HepG2 (cell line): Measurements from ENCODE around the gene ATP8B2. TPM values are rescaled to one million over a fixed set of nuclear protein-coding genes. Genes with fewer than 3 reads are reported as not detected.

Source experiments
- AGO2 ChIP-seq: fragments of 200-400 bp; formaldehyde crosslinking; optimal IDR thresholded peaks from 2 replicates; pipeline ENCODE3; 2017; ENCODE audit warnings: mild to moderate bottlenecking, low read depth, low read length, moderate library complexity
- ATF1 ChIP-seq: IDR thresholded peaks from 2 replicates; pipeline ENCODE4 v1.6.1; 2016; ENCODE audit warnings: mild to moderate bottlenecking, control low read depth
- BATF2 ChIP-seq: sonication (generic); formaldehyde crosslinking; IDR thresholded peaks from 2 replicates; pipeline ENCODE4 v1.8.0; 2022; ENCODE audit warnings: mild to moderate bottlenecking, missing genetic modification reagents, moderate library complexity
- BCL6 ChIP-seq: IDR thresholded peaks from 2 replicates; pipeline ENCODE4 v1.6.1; 2016; ENCODE audit warnings: missing genetic modification reagents, missing compliant biosample characterization
- CEBPG ChIP-seq: IDR thresholded peaks from 2 replicates; pipeline ENCODE4 v1.6.1; 2016
- ELF3 ChIP-seq: IDR thresholded peaks from 2 replicates; pipeline ENCODE4 v1.6.1; 2016; ENCODE audit warnings: missing genetic modification reagents, missing compliant biosample characterization
- FOXM1 ChIP-seq: sonication (generic); formaldehyde crosslinking; IDR thresholded peaks from 2 replicates; pipeline ENCODE4 v1.5.0; 2020; ENCODE audit warnings: missing genetic modification reagents
- MAX ChIP-seq: IDR thresholded peaks from 2 replicates; pipeline ENCODE4 v1.6.1; 2012; ENCODE audit warnings: inconsistent platforms
- MIER2 ChIP-seq: IDR thresholded peaks from 2 replicates; pipeline ENCODE4 v1.6.1; 2016; ENCODE audit warnings: missing biosample characterization, missing genetic modification reagents
- MXI1 ChIP-seq: IDR thresholded peaks from 3 replicates; pipeline ENCODE4 v1.6.1; 2012; ENCODE audit warnings: low read depth, low read length, inconsistent platforms, borderline replicate concordance
- NR0B2 ChIP-seq: sonication (generic); formaldehyde crosslinking; IDR thresholded peaks from 2 replicates; pipeline ENCODE4 v1.4.0; 2020; ENCODE audit warnings: mild to moderate bottlenecking, missing genetic modification reagents
- RARA ChIP-seq: IDR thresholded peaks from 2 replicates; pipeline ENCODE4 v1.6.1; 2016; ENCODE audit warnings: missing genetic modification reagents, missing compliant biosample characterization
- SKI ChIP-seq: fragments of 450-650 bp; IDR thresholded peaks from one replicate; pipeline ENCODE4 v1.6.1; 2018; ENCODE audit warnings: mild to moderate bottlenecking; ENCODE audit not compliant: partially characterized antibody
- SMYD3 ChIP-seq: sonication (generic); formaldehyde crosslinking; IDR thresholded peaks from 2 replicates; pipeline ENCODE4 v1.8.1; 2023; ENCODE audit warnings: mild to moderate bottlenecking, missing genetic modification reagents
- SNAPC5 ChIP-seq: sonication (generic); formaldehyde crosslinking; IDR thresholded peaks from 2 replicates; pipeline ENCODE4 v1.8.1; 2023; ENCODE audit warnings: mild to moderate bottlenecking, missing genetic modification reagents, borderline replicate concordance
- SSRP1 ChIP-seq: IDR thresholded peaks from 2 replicates; pipeline ENCODE4 v1.6.1; 2016; ENCODE audit warnings: control low read depth
- TEAD3 ChIP-seq: optimal IDR thresholded peaks from 2 replicates; pipeline ENCODE3; 2016; ENCODE audit warnings: borderline replicate concordance
- ZBTB38 ChIP-seq: sonication (generic); formaldehyde crosslinking; IDR thresholded peaks from 2 replicates; pipeline ENCODE4 v1.5.1; 2020; ENCODE audit warnings: mild to moderate bottlenecking, missing genetic modification reagents
- ZC3H13 ChIP-seq: sonication (generic); formaldehyde crosslinking; IDR thresholded peaks from 2 replicates; pipeline ENCODE4 v1.8.1; 2023; ENCODE audit warnings: mild to moderate bottlenecking, missing genetic modification reagents, moderate library complexity
- ZFP82 ChIP-seq: sonication (generic); formaldehyde crosslinking; IDR thresholded peaks from 2 replicates; pipeline ENCODE4 v1.5.1; 2020; ENCODE audit warnings: mild to moderate bottlenecking, missing genetic modification reagents, borderline replicate concordance
- ZNF331 ChIP-seq: sonication (generic); formaldehyde crosslinking; IDR thresholded peaks from 2 replicates; pipeline ENCODE4 v1.4.0; 2020; ENCODE audit warnings: missing genetic modification reagents
- ZNF33B ChIP-seq: sonication (generic); formaldehyde crosslinking; IDR thresholded peaks from 2 replicates; pipeline ENCODE4 v1.5.1; 2020; ENCODE audit warnings: mild to moderate bottlenecking, missing genetic modification reagents
- ZNF501 ChIP-seq: sonication (generic); formaldehyde crosslinking; IDR thresholded peaks from 2 replicates; pipeline ENCODE4 v1.5.1; 2020; ENCODE audit warnings: mild to moderate bottlenecking, moderate library complexity, missing genetic modification reagents
- ZNF619 ChIP-seq: sonication (generic); formaldehyde crosslinking; IDR thresholded peaks from 2 replicates; pipeline ENCODE4 v1.4.0; 2020; ENCODE audit warnings: mild to moderate bottlenecking, missing genetic modification reagents
- ZNF883 ChIP-seq: sonication (generic); formaldehyde crosslinking; IDR thresholded peaks from 2 replicates; pipeline ENCODE4 v1.5.1; 2020; ENCODE audit warnings: mild to moderate bottlenecking, missing genetic modification reagents; ENCODE audit errors: not compliant biosample characterization
- polyA plus RNA-seq, 8 experiments: library from polyadenylated mRNA; depleted of rRNA in 3 of 8; stranded (reverse) in 7 of 8; unstranded in 1 of 8; fragments of >200 nt; fragmentation: Illumina TruSeq in 4 of 8; extraction: Trizol in 4 of 8; gene quantifications; 2 replicates each; pipeline versions ENCODE4 v1.2.1 to v1.2.3, GENCODE V29; 2011 to 2016; ENCODE audit warnings: low read depth in 4 of 8, missing spikeins in 1 of 8, mixed read lengths in 1 of 8; ENCODE audit not compliant: insufficient read depth in 1 of 8
- total RNA-seq, 5 experiments: library from RNA; depleted of rRNA; stranded (reverse); fragments of >200 nt; fragmentation: Illumina TruSeq; extraction: Trizol; gene quantifications; 2 replicates each; pipeline ENCODE4 v1.2.3, GENCODE V29; 2016; ENCODE audit warnings: low read depth in 1 of 5
- TF ChIP-seq, protein P1 (sequence below): sonication (generic); formaldehyde crosslinking; IDR thresholded peaks from 2 replicates; pipeline ENCODE4 v1.5.0; 2020; ENCODE audit warnings: mild to moderate bottlenecking, missing genetic modification reagents, borderline replicate concordance

Gene ATP8B2
- total and polyA plus RNA-seq, 2 of the 13 experiments (the other 11 are each of a cell fraction or from before 2014, with no cell fraction given): 20.4 to 39.3 TPM

- TF ChIP-seq ELF3 (peak; percentile 56; the same call in 1 of the 2 replicates), MAX (peak; percentile 45), BATF2 (no peak), SSRP1 (CRISPR knock-in tag) (no peak), ATF1 (CRISPR knock-in tag) (0 out of 2 replicates have a peak, but pooled peaks have one; percentile 29), ZC3H13 (CRISPR knock-in tag) (no peak), CEBPG (CRISPR knock-in tag) (0 out of 2 replicates have a peak, but pooled peaks have one; percentile 13), ZFP82 (CRISPR knock-in tag) (no peak), RARA (CRISPR knock-in tag) (peak; percentile 29; the same call in 1 of the 2 replicates), TEAD3 (CRISPR knock-in tag) (peak; percentile 32), ZNF331 (CRISPR knock-in tag) (peak; percentile 64; the same call in 1 of the 2 replicates), MIER2 (0 out of 2 replicates have a peak, but pooled peaks have one; percentile 37), SMYD3 (no peak), ZNF883 (CRISPR knock-in tag) (peak; percentile 35), ZBTB38 (CRISPR knock-in tag) (no peak), FOXM1 (no peak), MXI1 (no peak), NR0B2 (CRISPR knock-in tag) (no peak), BCL6 (CRISPR knock-in tag) (peak; percentile 92), ZNF619 (no peak), ZNF501 (CRISPR knock-in tag) (no peak), AGO2 (no peak), SKI (peak; percentile 21), ZNF33B (no peak), SNAPC5 (CRISPR knock-in tag) (no peak)
- TF ChIP-seq, protein P1, sequence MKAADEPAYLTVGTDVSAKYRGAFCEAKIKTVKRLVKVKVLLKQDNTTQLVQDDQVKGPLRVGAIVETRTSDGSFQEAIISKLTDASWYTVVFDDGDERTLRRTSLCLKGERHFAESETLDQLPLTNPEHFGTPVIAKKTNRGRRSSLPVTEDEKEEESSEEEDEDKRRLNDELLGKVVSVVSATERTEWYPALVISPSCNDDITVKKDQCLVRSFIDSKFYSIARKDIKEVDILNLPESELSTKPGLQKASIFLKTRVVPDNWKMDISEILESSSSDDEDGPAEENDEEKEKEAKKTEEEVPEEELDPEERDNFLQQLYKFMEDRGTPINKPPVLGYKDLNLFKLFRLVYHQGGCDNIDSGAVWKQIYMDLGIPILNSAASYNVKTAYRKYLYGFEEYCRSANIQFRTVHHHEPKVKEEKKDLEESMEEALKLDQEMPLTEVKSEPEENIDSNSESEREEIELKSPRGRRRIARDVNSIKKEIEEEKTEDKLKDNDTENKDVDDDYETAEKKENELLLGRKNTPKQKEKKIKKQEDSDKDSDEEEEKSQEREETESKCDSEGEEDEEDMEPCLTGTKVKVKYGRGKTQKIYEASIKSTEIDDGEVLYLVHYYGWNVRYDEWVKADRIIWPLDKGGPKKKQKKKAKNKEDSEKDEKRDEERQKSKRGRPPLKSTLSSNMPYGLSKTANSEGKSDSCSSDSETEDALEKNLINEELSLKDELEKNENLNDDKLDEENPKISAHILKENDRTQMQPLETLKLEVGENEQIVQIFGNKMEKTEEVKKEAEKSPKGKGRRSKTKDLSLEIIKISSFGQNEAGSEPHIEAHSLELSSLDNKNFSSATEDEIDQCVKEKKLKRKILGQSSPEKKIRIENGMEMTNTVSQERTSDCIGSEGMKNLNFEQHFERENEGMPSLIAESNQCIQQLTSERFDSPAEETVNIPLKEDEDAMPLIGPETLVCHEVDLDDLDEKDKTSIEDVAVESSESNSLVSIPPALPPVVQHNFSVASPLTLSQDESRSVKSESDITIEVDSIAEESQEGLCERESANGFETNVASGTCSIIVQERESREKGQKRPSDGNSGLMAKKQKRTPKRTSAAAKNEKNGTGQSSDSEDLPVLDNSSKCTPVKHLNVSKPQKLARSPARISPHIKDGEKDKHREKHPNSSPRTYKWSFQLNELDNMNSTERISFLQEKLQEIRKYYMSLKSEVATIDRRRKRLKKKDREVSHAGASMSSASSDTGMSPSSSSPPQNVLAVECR (CRISPR knock-in tag): peak; percentile 21; the same call in 1 of the 2 replicates
Measured at GRCh38 chr1:154320882-154321608, 4.3 kb upstream of the ATP8B2 start, which contains the start of gene AQP10 (continued).
